NCI-H2029 (cell line): ENCODE measurements around the gene CLDN15.
"Not testable (repeated sequence)": the region's sequence is repeated elsewhere in the genome, so short reads cannot be mapped to it uniquely, and the experiment has no call there.

Source experiments
- DNase-seq: peaks from one replicate; lab custom pipeline; 2025; lab: John Stamatoyannopoulos, UW

The CLDN15 gene

GRCh38 chr7:101199522-101199921 lies 38.1 kb downstream of the CLDN15 start:
- not testable (repeated sequence) for DNase-seq

GRCh38 chr7:101198476-101198875 lies 39.1 kb downstream of the CLDN15 start:
- no peak for DNase-seq

GRCh38 chr7:101197991-101198390 lies 39.6 kb downstream of the CLDN15 start:
- no peak for DNase-seq

GRCh38 chr7:101195884-101196283 lies 41.7 kb downstream of the CLDN15 start:
- DNase-seq, result no peak

- no peak for DNase-seq
Observed at GRCh38 chr7:101189109-101189508, 48.5 kb downstream of the CLDN15 start.

- DNase-seq, result no peak
Observed at GRCh38 chr7:101186844-101187428, 50.7 kb downstream of the CLDN15 start.

- DNase-seq, result no peak
Observed at GRCh38 chr7:101186194-101186593, 51.4 kb downstream of the CLDN15 start.

- no peak for DNase-seq
Observed at GRCh38 chr7:101185258-101185839, 52.3 kb downstream of the CLDN15 start.
